SK-N-MC (cell line): Measurements from ENCODE around the gene POLR2H.

Source experiments
- DNase-seq: peaks from one replicate; pipeline ENCODE4 v3.0.0-alpha.2; 2011; ENCODE audit warnings: low read depth, low spot score
- H3K27ac ChIP-seq: fragments of 200-600 bp; sonication (generic); 2 replicates; pipeline ENCODE4 v1.5.1; 2016; ENCODE audit warnings: mixed run types
- H3K36me3 ChIP-seq: fragments of 200-600 bp; sonication (generic); 2 replicates; pipeline ENCODE4 v1.6.1; 2017; ENCODE audit warnings: antibody characterized with exemption, low read length, mixed read lengths; ENCODE audit not compliant: insufficient read depth
- H3K4me3 ChIP-seq: fragments of 200-600 bp; sonication (generic); 2 replicates; pipeline ENCODE4 v1.5.1; 2016
- H3K9ac ChIP-seq: fragments of 200-600 bp; sonication (generic); 2 replicates; pipeline ENCODE4 v1.8.0; 2017; ENCODE audit warnings: mixed run types, mixed read lengths; ENCODE audit not compliant: insufficient read length
- H3K9me3 ChIP-seq: fragments of 200-600 bp; sonication (generic); 2 replicates; pipeline ENCODE4 v1.6.1; 2017; ENCODE audit warnings: low read depth, mild to moderate bottlenecking, antibody characterized with exemption, low read length, moderate library complexity, mixed read lengths
- EZH2 ChIP-seq: fragments of 200-600 bp; sonication (generic); IDR thresholded peaks from one replicate; pipeline ENCODE4 v1.6.1; 2017; ENCODE audit warnings: antibody characterized with exemption
- FOXP2 ChIP-seq: optimal IDR thresholded peaks from 2 replicates; pipeline ENCODE3; 2011; ENCODE audit warnings: mild to moderate bottlenecking, moderate library complexity; ENCODE audit not compliant: insufficient read depth; ENCODE audit errors: extremely low read length, control extremely low read depth
- POLR2AphosphoS5 ChIP-seq: IDR thresholded peaks from 2 replicates; pipeline ENCODE4 v1.6.1; 2012; ENCODE audit warnings: mild to moderate bottlenecking, low read depth, low read length, borderline replicate concordance

The POLR2H gene

GRCh38 chr3:184347321-184348056 is 14.0 kb upstream of the POLR2H start:
- Histone ChIP-seq H3K9me3 (no peaks in the 10 kb centered on the region), H3K4me3 (peak overlapping the region; percentile 65), H3K27ac (peak overlapping the region; percentile 97), H3K36me3 (no peaks in the 10 kb centered on the region), H3K9ac (peak overlapping the region; percentile 52)
- TF ChIP-seq EZH2 = no peak
- no peak; the same call in 1 of the 2 replicates for TF ChIP-seq POLR2AphosphoS5
- TF ChIP-seq FOXP2 = no peak
- DNase-seq = no peak

- H3K27ac ChIP-seq = peak overlapping the region; percentile 97
- TF ChIP-seq FOXP2 (no peak), POLR2AphosphoS5 (no peak), EZH2 (no peak)
- H3K36me3 ChIP-seq = no peaks in the 10 kb centered on the region
- H3K9me3 ChIP-seq = no peaks in the 10 kb centered on the region
- peak overlapping the region; percentile 52 for H3K9ac ChIP-seq
- no peak for DNase-seq
- peak overlapping the region; percentile 65 for H3K4me3 ChIP-seq
Observed at GRCh38 chr3:184348057-184348382, 13.5 kb upstream of the POLR2H start.

- H3K9ac ChIP-seq = no peak overlapping the region
- no peaks in the 10 kb centered on the region for H3K36me3 ChIP-seq
- TF ChIP-seq EZH2 (no peak), FOXP2 (no peak), POLR2AphosphoS5 (no peak)
- no peak for DNase-seq
- no peaks in the 10 kb centered on the region for H3K9me3 ChIP-seq
- no peak overlapping the region for H3K27ac ChIP-seq
- H3K4me3 ChIP-seq = no peak overlapping the region
Observed at GRCh38 chr3:184349563-184350470, 11.7 kb upstream of the POLR2H start.

GRCh38 chr3:184350618-184351017 is 10.9 kb upstream of the POLR2H start:
- H3K27ac ChIP-seq = no peak overlapping the region
- TF ChIP-seq EZH2 (no peak), POLR2AphosphoS5 (no peak)

GRCh38 chr3:184351511-184352148 is 9.9 kb upstream of the POLR2H start:
- Histone ChIP-seq H3K36me3 (no peaks in the 10 kb centered on the region), H3K9ac (no peak overlapping the region), H3K4me3 (no peak overlapping the region), H3K9me3 (no peaks in the 10 kb centered on the region), H3K27ac (no peak overlapping the region)
- TF ChIP-seq EZH2 (no peak), POLR2AphosphoS5 (no peak), FOXP2 (no peak)
- no peak for DNase-seq

More at GRCh38 chr3:184350618-184351017, 10.9 kb upstream of the POLR2H start:
- Histone ChIP-seq H3K4me3 (no peak overlapping the region), H3K36me3 (no peaks in the 10 kb centered on the region), H3K9me3 (no peaks in the 10 kb centered on the region), H3K9ac (no peak overlapping the region)
- DNase-seq = no peak

GRCh38 chr3:184352149-184352785 is 9.2 kb upstream of the POLR2H start:
- H3K9me3 ChIP-seq = no peaks in the 10 kb centered on the region
- DNase-seq = no peak
- H3K27ac ChIP-seq = no peak overlapping the region
- no peak overlapping the region for H3K9ac ChIP-seq
- no peaks in the 10 kb centered on the region for H3K36me3 ChIP-seq
- TF ChIP-seq EZH2 (no peak), FOXP2 (no peak)
- H3K4me3 ChIP-seq = no peak overlapping the region

GRCh38 chr3:184352897-184353545 is 8.5 kb upstream of the POLR2H start:
- no peak overlapping the region for H3K27ac ChIP-seq
- H3K36me3 ChIP-seq = no peaks in the 10 kb centered on the region

GRCh38 chr3:184353546-184353941 is 8.0 kb upstream of the POLR2H start:
- Histone ChIP-seq H3K4me3 (no peak overlapping the region), H3K36me3 (no peaks in the 10 kb centered on the region; the same call in 1 of the 2 replicates), H3K9ac (no peak overlapping the region), H3K9me3 (no peaks in the 10 kb centered on the region), H3K27ac (no peak overlapping the region)
- DNase-seq = no peak
- TF ChIP-seq FOXP2 (no peak), EZH2 (no peak), POLR2AphosphoS5 (no peak)

More at GRCh38 chr3:184352897-184353545, 8.5 kb upstream of the POLR2H start:
- H3K9me3 ChIP-seq = no peaks in the 10 kb centered on the region
- no peak overlapping the region for H3K9ac ChIP-seq
- DNase-seq = no peak
- H3K4me3 ChIP-seq = no peak overlapping the region
- TF ChIP-seq POLR2AphosphoS5 = no peak; the same call in 1 of the 2 replicates
- no peak for TF ChIP-seq FOXP2
